MCF 10A (cell line): ENCODE results near the gene PLPPR1. TPM values are rescaled to one million over a fixed set of nuclear protein-coding genes. Genes with fewer than 3 reads are reported as not detected.

ENCODE experiments used
- BruUV-seq: library from RNA; stranded (reverse); fragments of 400-500 nt; replicated peaks from 2 replicates; lab custom pipeline; 2021; lab: Mats Ljungman, UMichigan
- CTCF ChIA-PET: fragments of 300-600 bp; sonication (Branson Sonifier 250); formaldehyde crosslinking; extraction: SDS; loops from one replicate; lab custom pipeline; 2021; ENCODE audit warnings: antibody characterized with exemption, inconsistent platforms; lab: Yijun Ruan, JAX
- POLR2A ChIA-PET: fragments of 300-600, 350-650 bp; sonication (Branson Sonifier 250); formaldehyde crosslinking; extraction: SDS; loops from one replicate; lab custom pipeline; 2020; ENCODE audit warnings: antibody characterized with exemption, inconsistent platforms; lab: Yijun Ruan, JAX
- DNase-seq: peaks from one replicate; pipeline ENCODE4 v3.0.0-alpha.2; 2018; ENCODE audit not compliant: unreplicated experiment
- H3K27ac Mint-ChIP-seq: one replicate; pipeline ENCODE4 v1.8.0; 2022; ENCODE audit warnings: mild to moderate bottlenecking, low read depth, mixed read lengths; ENCODE audit not compliant: unreplicated experiment
- H3K27me3 Mint-ChIP-seq: one replicate; pipeline ENCODE4 v1.8.0; 2022; ENCODE audit warnings: mixed read lengths; ENCODE audit not compliant: insufficient read depth, unreplicated experiment
- H3K36me3 Mint-ChIP-seq: one replicate; pipeline ENCODE4 v1.8.0; 2022; ENCODE audit warnings: mild to moderate bottlenecking, moderate library complexity, mixed read lengths; ENCODE audit not compliant: insufficient read depth, unreplicated experiment
- H3K4me1 Mint-ChIP-seq: one replicate; pipeline ENCODE4 v1.8.0; 2022; ENCODE audit warnings: mixed read lengths; ENCODE audit not compliant: insufficient read depth, unreplicated experiment
- H3K4me3 Mint-ChIP-seq: one replicate; pipeline ENCODE4 v1.8.0; 2022; ENCODE audit warnings: mild to moderate bottlenecking, moderate library complexity, mixed read lengths; ENCODE audit not compliant: unreplicated experiment
- H3K9me3 Mint-ChIP-seq: one replicate; pipeline ENCODE4 v1.8.0; 2022; ENCODE audit warnings: mixed read lengths; ENCODE audit not compliant: unreplicated experiment
- CTCF ChIP-seq: fragments of 200-600 bp; IDR thresholded peaks from one replicate; pipeline ENCODE4 v1.8.0; 2022; ENCODE audit warnings: antibody characterized with exemption, mild to moderate bottlenecking; ENCODE audit not compliant: unreplicated experiment
- intact Hi-C: fragments of 100-400 bp; cut with micrococcal nuclease; formaldehyde crosslinking; loops from 2 replicates; pipeline ENCODE4 v1.14.1; 2022
- total RNA-seq: library from RNA; stranded (reverse); gene quantifications from 2 replicates; pipeline ENCODE4 v1.2.3, GENCODE V29; 2022

The PLPPR1 gene
- total RNA-seq, 1 experiment from 2014 or later: not detected

DNA sequence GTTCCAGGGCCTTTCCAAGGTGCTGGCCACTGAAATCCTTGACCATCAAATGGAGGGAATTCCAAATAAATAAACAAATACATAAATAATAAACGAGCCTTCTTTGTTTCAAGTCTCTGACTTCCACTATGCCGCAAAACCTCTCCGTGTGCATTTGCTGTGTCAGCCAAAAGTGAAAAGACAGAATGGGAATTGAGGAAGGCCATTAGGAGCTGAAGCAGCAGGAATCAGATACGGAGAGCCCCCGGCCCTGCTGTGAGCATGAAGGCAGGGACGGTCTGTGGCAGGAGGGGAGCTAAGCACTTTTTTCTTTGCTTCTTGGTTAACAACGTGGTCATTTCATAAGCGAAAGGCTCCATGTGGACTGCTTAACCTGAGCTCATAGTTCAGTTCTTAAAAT, 26.1 kb downstream of the PLPPR1 start:
- CTCF ChIA-PET: no interaction called here
- Mint-ChIP-seq H3K36me3 (peaks cover 6% of the 10 kb centered on the region), H3K4me3 (no peak overlapping the region), H3K4me1 (no peaks in the 10 kb centered on the region), H3K27me3 (peaks cover 51% of the 10 kb centered on the region), H3K27ac (no peak overlapping the region), H3K9me3 (no peaks in the 10 kb centered on the region)
- BruUV-seq: no TSS peak
- intact Hi-C loops: no loop called here
- no peak for DNase-seq
- no peak for TF ChIP-seq CTCF
- POLR2A ChIA-PET: no interaction called here

DNA sequence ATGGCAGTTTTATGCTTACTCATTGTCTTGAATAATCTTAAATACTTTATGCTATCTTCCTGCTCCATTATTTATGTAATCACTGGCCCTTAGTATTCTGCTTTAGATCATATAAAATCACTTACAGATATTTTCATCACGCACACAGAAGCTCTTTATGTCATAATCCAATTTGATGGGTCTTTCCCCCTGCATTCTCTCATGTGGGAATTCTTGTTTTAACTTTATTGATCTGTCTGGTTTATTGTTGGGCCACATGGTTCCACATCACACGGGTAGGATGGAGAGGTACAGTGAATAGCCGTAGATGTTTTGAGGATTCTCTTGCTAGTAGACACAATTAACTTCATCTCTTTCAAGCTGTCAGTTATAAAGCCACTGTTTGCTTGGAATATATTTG, 27.0 kb downstream of the PLPPR1 start:
- BruUV-seq: no TSS peak
- DNase-seq: no peak
- ChIA-PET POLR2A (no interaction called here), CTCF (no interaction called here)
- Mint-ChIP-seq H3K36me3 (peaks cover 6% of the 10 kb centered on the region), H3K27me3 (peaks cover 51% of the 10 kb centered on the region), H3K9me3 (no peaks in the 10 kb centered on the region), H3K4me1 (no peaks in the 10 kb centered on the region), H3K4me3 (no peak overlapping the region), H3K27ac (no peak overlapping the region)
- TF ChIP-seq CTCF: no peak
- intact Hi-C loops: no loop called here

DNA sequence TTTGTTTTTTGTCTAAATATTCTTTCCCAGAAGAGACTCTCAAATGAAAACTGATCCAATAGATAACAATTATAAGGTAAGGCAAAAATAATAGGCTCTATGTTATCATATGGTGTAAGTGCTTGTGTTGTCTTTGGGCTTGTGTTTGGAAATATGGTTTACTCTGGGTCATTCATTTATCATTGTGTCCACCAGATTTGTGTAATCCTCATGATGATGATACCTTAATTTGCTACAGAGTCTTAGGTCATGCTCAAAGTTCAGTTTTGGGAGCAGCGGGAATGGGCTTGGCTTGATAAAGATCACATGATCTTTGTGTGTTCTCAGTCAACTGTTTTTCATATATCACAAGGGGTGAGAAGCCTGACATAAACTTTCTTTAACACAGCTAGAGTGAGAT, 34.2 kb downstream of the PLPPR1 start:
- Mint-ChIP-seq H3K4me1 (no peaks in the 10 kb centered on the region), H3K9me3 (no peaks in the 10 kb centered on the region), H3K4me3 (no peak overlapping the region), H3K27ac (no peak overlapping the region), H3K27me3 (peaks cover 18% of the 10 kb centered on the region), H3K36me3 (no peaks in the 10 kb centered on the region)
- no peak for DNase-seq
- no TSS peak for BruUV-seq
- intact Hi-C loops: no loop called here
- POLR2A ChIA-PET: no interaction called here
- TF ChIP-seq CTCF: no peak
- CTCF ChIA-PET: no interaction called here

DNA sequence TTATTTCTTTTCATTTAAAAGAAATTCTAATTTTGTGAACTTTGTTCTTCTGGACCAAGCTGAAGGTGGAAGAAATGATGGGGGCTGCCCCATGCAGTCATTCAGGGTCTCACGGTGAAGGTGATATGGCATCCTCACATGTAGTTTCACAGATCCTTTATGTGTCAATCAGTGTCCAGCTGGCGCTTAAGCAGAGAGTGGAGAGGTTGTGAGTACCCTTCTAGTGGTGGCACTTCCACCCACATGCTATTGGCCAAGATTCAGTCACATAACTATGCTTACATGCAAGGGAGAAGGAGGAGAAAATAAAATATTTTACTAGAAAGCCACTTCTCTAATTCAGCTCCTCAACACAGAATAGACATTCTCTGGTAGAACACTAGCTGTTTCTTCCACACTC, 34.7 kb downstream of the PLPPR1 start:
- no peaks in the 10 kb centered on the region for H3K9me3 Mint-ChIP-seq
- DNase-seq: no peak
- TF ChIP-seq CTCF: no peak
- no peak overlapping the region for H3K4me3 Mint-ChIP-seq
- intact Hi-C loops: no loop called here
- no TSS peak for BruUV-seq
- ChIA-PET CTCF (no interaction called here), POLR2A (no interaction called here)
- H3K27me3 Mint-ChIP-seq: peaks cover 18% of the 10 kb centered on the region
- no peaks in the 10 kb centered on the region for H3K36me3 Mint-ChIP-seq
- H3K4me1 Mint-ChIP-seq: no peaks in the 10 kb centered on the region
- H3K27ac Mint-ChIP-seq: no peak overlapping the region
